Sigmoid colon (tissue), 4 donors: ENCODE measurements around the gene FBXO10.

Experiments
- EP300 ChIP-seq, 4 donors: sonication (generic); formaldehyde crosslinking; IDR thresholded peaks; one replicate each; pipeline ENCODE4 v1.6.1; 2017; ENCODE audit warnings: antibody characterized with exemption in 4 of 4
- POLR2A ChIP-seq, 2 donors: fragments of 450-650 bp; IDR thresholded peaks; one replicate each; pipeline ENCODE4 v1.6.1; 2016; ENCODE audit warnings: antibody characterized with exemption in 2 of 2, mild to moderate bottlenecking in 2 of 2, moderate library complexity in 2 of 2
- POLR2AphosphoS5 ChIP-seq, 4 donors: sonication (generic); formaldehyde crosslinking; IDR thresholded peaks; one replicate each; pipeline ENCODE4 v1.6.1; 2017; ENCODE audit warnings: antibody characterized with exemption in 4 of 4
- TF ChIP-seq, protein P1 (sequence below), 4 experiments: fragments of 450-650 bp in 3 of 4; fragments of 200-600 bp in 1 of 4; IDR thresholded peaks; one replicate each; pipeline ENCODE4 v1.5.1; 2016 to 2019; ENCODE audit warnings: antibody characterized with exemption in 4 of 4, mild to moderate bottlenecking in 3 of 4, moderate library complexity in 2 of 4

DNA sequence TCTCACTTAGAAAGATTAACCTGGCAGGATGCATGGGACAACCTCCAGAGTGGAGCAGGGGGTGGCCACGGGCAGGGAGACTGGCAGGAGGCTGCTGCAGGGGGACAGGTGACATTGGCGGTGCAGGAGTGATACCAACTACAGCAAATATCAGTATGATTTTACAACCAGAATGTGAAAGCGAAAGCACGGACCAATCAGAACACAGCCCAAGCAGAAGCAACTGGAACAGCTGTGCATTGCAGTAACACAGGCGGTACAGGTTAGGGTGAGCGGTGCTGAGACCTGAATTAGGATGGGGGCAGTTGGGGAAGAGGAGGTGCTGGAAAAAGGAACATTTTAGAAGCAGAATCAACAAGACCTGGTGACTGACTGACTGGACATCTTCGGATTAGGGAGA is 61.2 kb downstream of the FBXO10 start:
- TF ChIP-seq, protein P1, sequence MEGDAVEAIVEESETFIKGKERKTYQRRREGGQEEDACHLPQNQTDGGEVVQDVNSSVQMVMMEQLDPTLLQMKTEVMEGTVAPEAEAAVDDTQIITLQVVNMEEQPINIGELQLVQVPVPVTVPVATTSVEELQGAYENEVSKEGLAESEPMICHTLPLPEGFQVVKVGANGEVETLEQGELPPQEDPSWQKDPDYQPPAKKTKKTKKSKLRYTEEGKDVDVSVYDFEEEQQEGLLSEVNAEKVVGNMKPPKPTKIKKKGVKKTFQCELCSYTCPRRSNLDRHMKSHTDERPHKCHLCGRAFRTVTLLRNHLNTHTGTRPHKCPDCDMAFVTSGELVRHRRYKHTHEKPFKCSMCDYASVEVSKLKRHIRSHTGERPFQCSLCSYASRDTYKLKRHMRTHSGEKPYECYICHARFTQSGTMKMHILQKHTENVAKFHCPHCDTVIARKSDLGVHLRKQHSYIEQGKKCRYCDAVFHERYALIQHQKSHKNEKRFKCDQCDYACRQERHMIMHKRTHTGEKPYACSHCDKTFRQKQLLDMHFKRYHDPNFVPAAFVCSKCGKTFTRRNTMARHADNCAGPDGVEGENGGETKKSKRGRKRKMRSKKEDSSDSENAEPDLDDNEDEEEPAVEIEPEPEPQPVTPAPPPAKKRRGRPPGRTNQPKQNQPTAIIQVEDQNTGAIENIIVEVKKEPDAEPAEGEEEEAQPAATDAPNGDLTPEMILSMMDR (IDR thresholded peaks at IDR 0.05): no peak
- no peak for TF ChIP-seq POLR2A (IDR thresholded peaks at IDR 0.05)
- TF ChIP-seq EP300 (IDR thresholded peaks at IDR 0.05): no peak
- no peak for TF ChIP-seq POLR2AphosphoS5 (IDR thresholded peaks at IDR 0.05)
